GM12878 (cell line): ENCODE results near the gene NHSL2. TPM values are rescaled to one million over a fixed set of nuclear protein-coding genes. Genes with fewer than 3 reads are reported as not detected.

Source experiments
- ATAC-seq: fragments of 200-7000 bp; cut with Tn5 transposase; 3 replicates; pipeline ENCODE4 v1.9.1; 2020; ENCODE audit warnings: mild to moderate bottlenecking, moderate library complexity
- BruUV-seq: library from RNA; stranded (reverse); fragments of 400-500 nt; replicated peaks from 2 replicates; lab custom pipeline; 2021; lab: Mats Ljungman, UMichigan
- CTCF ChIA-PET: fragments of 300-600 bp; sonication (Branson Sonifier 250); formaldehyde crosslinking; extraction: SDS; loops from one replicate; lab custom pipeline; 2021; ENCODE audit warnings: inconsistent platforms; lab: Yijun Ruan, JAX
- POLR2A ChIA-PET: fragments of 350-600 bp; formaldehyde crosslinking; extraction: SDS; loops from one replicate; lab custom pipeline; 2021; ENCODE audit warnings: inconsistent platforms; lab: Charles Lee
- RAD21 ChIA-PET: fragments of 300-600 bp; sonication (Branson Sonifier 250); formaldehyde crosslinking; loops from one replicate; lab custom pipeline; 2023; ENCODE audit warnings: antibody characterized with exemption; ENCODE audit not compliant: unreplicated experiment; lab: Charles Lee
- SMC1A ChIA-PET: fragments of 300-600 bp; sonication (Branson Sonifier 250); formaldehyde crosslinking; loops from one replicate; lab custom pipeline; 2023; ENCODE audit not compliant: unreplicated experiment, uncharacterized antibody; lab: Charles Lee
- DNase-seq: peaks from one replicate; pipeline ENCODE4 v3.0.0-alpha.2; 2011; ENCODE audit warnings: low read depth, low spot score
- FAIRE-seq: peaks from 3 replicates; lab custom pipeline; 2011; peaks lifted over from hg19 to GRCh38; lab: Jason Lieb, UNC
- H2AFZ ChIP-seq: 2 replicates; pipeline ENCODE4 v1.6.0; 2011; ENCODE audit warnings: low read depth, low read length, control low read depth; ENCODE audit not compliant: control insufficient read depth
- H3K27ac ChIP-seq: 2 replicates; pipeline ENCODE4 v1.5.1; 2011; ENCODE audit warnings: control low read depth; ENCODE audit not compliant: control insufficient read depth, insufficient read depth
- H3K27me3 ChIP-seq, 2 experiments: replicated peaks in 1 of 2; 2 replicates each; pipeline versions ENCODE4 v1.6.0 to v1.6.1; 2011; ENCODE audit warnings: low read length in 1 of 2; ENCODE audit not compliant: control insufficient read depth in 2 of 2, insufficient read depth in 2 of 2
- H3K36me3 ChIP-seq, 2 experiments: 2 replicates each; pipeline ENCODE4 v1.5.1; 2011; ENCODE audit warnings: low read length in 1 of 2; ENCODE audit not compliant: control insufficient read depth in 2 of 2, insufficient read depth in 2 of 2
- H3K4me1 ChIP-seq: 2 replicates; pipeline ENCODE4 v1.6.1; 2011; ENCODE audit warnings: mild to moderate bottlenecking, low read length, moderate library complexity, mixed read lengths; ENCODE audit not compliant: control insufficient read depth, insufficient read depth
- H3K4me2 ChIP-seq: 2 replicates; pipeline ENCODE4 v1.6.0; 2011; ENCODE audit warnings: control low read depth; ENCODE audit not compliant: control insufficient read depth, insufficient read depth
- H3K4me3 ChIP-seq: fragments of 200-600 bp; sonication (generic); 2 replicates; pipeline ENCODE4 v1.5.1; 2016
- H3K79me2 ChIP-seq: 2 replicates; pipeline ENCODE4 v1.6.0; 2011; ENCODE audit warnings: low read length; ENCODE audit not compliant: control insufficient read depth, insufficient read depth
- H3K9ac ChIP-seq: 2 replicates; pipeline ENCODE4 v1.8.0; 2011; ENCODE audit warnings: low read length, control low read depth, mixed read lengths; ENCODE audit not compliant: control insufficient read depth, insufficient read depth
- H3K9me3 ChIP-seq: replicated peaks from 3 replicates; pipeline ENCODE4 v1.5.1; 2011; ENCODE audit warnings: mild to moderate bottlenecking, low read length; ENCODE audit not compliant: control insufficient read depth, insufficient read depth
- H4K20me1 ChIP-seq: 2 replicates; pipeline ENCODE4 v1.6.0; 2011; ENCODE audit not compliant: control insufficient read depth, insufficient read depth
- BHLHE40 ChIP-seq, 2 experiments: fragments of 450-650 bp in 1 of 2; IDR thresholded peaks; 2 replicates each; pipeline ENCODE4 v1.6.1; 2011 to 2017; ENCODE audit warnings: low read depth in 2 of 2, borderline replicate concordance in 1 of 2, improper control_type of control experiment in 1 of 2, low read length in 1 of 2, mild to moderate bottlenecking in 1 of 2
- BMI1 ChIP-seq: fragments of 450-650 bp; IDR thresholded peaks from 2 replicates; pipeline ENCODE4 v1.6.1; 2016; ENCODE audit warnings: mild to moderate bottlenecking, moderate library complexity, borderline replicate concordance
- BRCA1 ChIP-seq: IDR thresholded peaks from 2 replicates; pipeline ENCODE4 v1.6.1; 2011; ENCODE audit warnings: low read depth, low read length, improper control_type of control experiment
- E2F8 ChIP-seq: fragments of 450-650 bp; IDR thresholded peaks from 2 replicates; pipeline ENCODE4 v1.6.1; 2018; ENCODE audit warnings: mild to moderate bottlenecking, low read depth, moderate library complexity; ENCODE audit not compliant: partially characterized antibody
- EZH2 ChIP-seq: IDR thresholded peaks from 2 replicates; pipeline ENCODE4 v1.6.1; 2012; ENCODE audit warnings: low read depth, mild to moderate bottlenecking, control low read depth, inconsistent platforms, low read length, borderline replicate concordance; ENCODE audit not compliant: control insufficient read depth
- IRF4 ChIP-seq: IDR thresholded peaks from 2 replicates; pipeline ENCODE4 v1.6.1; 2011; ENCODE audit warnings: low read depth, low read length
- MYB ChIP-seq: fragments of 150-350 bp; IDR thresholded peaks from 2 replicates; pipeline ENCODE4 v1.6.1; 2014; ENCODE audit warnings: mild to moderate bottlenecking, low read depth, low read length, borderline replicate concordance
- NFIC ChIP-seq: IDR thresholded peaks from 2 replicates; pipeline ENCODE4 v1.6.1; 2012; ENCODE audit warnings: low read depth, mild to moderate bottlenecking, inconsistent platforms, low read length, moderate library complexity
- RAD51 ChIP-seq: fragments of 450-650 bp; IDR thresholded peaks from 2 replicates; pipeline ENCODE4 v1.6.1; 2016; ENCODE audit warnings: moderate library complexity, mild to moderate bottlenecking, inconsistent platforms
- RB1 ChIP-seq: fragments of 450-650 bp; formaldehyde crosslinking; IDR thresholded peaks from 2 replicates; pipeline ENCODE4 v1.6.1; 2017; ENCODE audit warnings: mild to moderate bottlenecking, borderline replicate concordance
- RELA ChIP-seq: fragments of 450-650 bp; IDR thresholded peaks from 2 replicates; pipeline ENCODE4 v1.8.0; 2014; ENCODE audit warnings: borderline replicate concordance; ENCODE audit not compliant: partially characterized antibody
- SMAD5 ChIP-seq: IDR thresholded peaks from 2 replicates; pipeline ENCODE4 v1.6.1; 2016; ENCODE audit warnings: antibody characterized with exemption, low read depth
- STAT3 ChIP-seq: IDR thresholded peaks from 2 replicates; pipeline ENCODE4 v1.6.1; 2011; ENCODE audit warnings: low read depth, low read length, improper control_type of control experiment
- SUPT20H ChIP-seq: IDR thresholded peaks from 2 replicates; pipeline ENCODE4 v1.6.1; 2011; ENCODE audit warnings: low read depth, mild to moderate bottlenecking, low read length, moderate library complexity, borderline replicate concordance; ENCODE audit not compliant: control insufficient read depth
- TAF1 ChIP-seq: IDR thresholded peaks from 2 replicates; pipeline ENCODE4 v1.6.1; 2011; ENCODE audit warnings: mild to moderate bottlenecking, low read depth, low read length, borderline replicate concordance
- TCF7 ChIP-seq: IDR thresholded peaks from 2 replicates; pipeline ENCODE4 v1.6.1; 2014; ENCODE audit warnings: antibody characterized with exemption, borderline replicate concordance
- YBX1 ChIP-seq: fragments of 450-650 bp; IDR thresholded peaks from 2 replicates; pipeline ENCODE4 v1.6.1; 2016; ENCODE audit warnings: antibody characterized with exemption
- ZNF274 ChIP-seq: IDR thresholded peaks from one replicate; pipeline ENCODE4 v1.8.0; 2011; ENCODE audit not compliant: insufficient read length, insufficient read depth
- ZNF592 ChIP-seq: fragments of 450-650 bp; IDR thresholded peaks from 2 replicates; pipeline ENCODE4 v1.6.1; 2017; ENCODE audit warnings: mild to moderate bottlenecking, moderate library complexity
- WGBS: methylation state at CpG from one replicate; pipeline ENCODE4 v1.1.6; 2016; ENCODE audit warnings: low lambda C conversion rate; ENCODE audit not compliant: insufficient replicate concordance, insufficient coverage; ENCODE audit errors: missing lambda C conversion rate; 5-methylcytosine and 5-hydroxymethylcytosine counted together
- in situ Hi-C: fragments of 300-500 bp; cut with MboI; formaldehyde crosslinking; loops from 9 replicates; pipeline ENCODE4 v1.14.3; 2018; ENCODE audit warnings: mixed read lengths
- intact Hi-C: fragments of 100-400 bp; cut with micrococcal nuclease; formaldehyde crosslinking; loops from one replicate; pipeline ENCODE4 v1.14.2; 2022; ENCODE audit not compliant: unreplicated experiment
- polyA plus RNA-seq, 11 experiments: library from polyadenylated mRNA; depleted of rRNA in 4 of 11; unstranded in 6 of 11; stranded (reverse) in 5 of 11; fragments of >200 nt; fragmentation: Nextera tagmentation in 4 of 11; fragmentation: Illumina TruSeq in 1 of 11; extraction: Ambion mirVana in 4 of 11; extraction: Trizol in 1 of 11; gene quantifications; 1 replicate in 1 of 11; 2 replicates in 10 of 11; pipeline versions ENCODE4 v1.2.1 to v1.2.3, GENCODE V29; 2011 to 2016; ENCODE audit warnings: inconsistent platforms in 2 of 11, missing spikeins in 2 of 11, low read depth in 1 of 11
- total RNA-seq, 4 experiments: library from RNA; depleted of rRNA in 3 of 4; stranded (reverse); fragments of >200 nt in 3 of 4; fragmentation: Illumina TruSeq in 1 of 4; extraction: Trizol in 1 of 4; gene quantifications; 2 replicates each; pipeline versions ENCODE4 v1.2.1 to v1.2.3, GENCODE V29; 2013 to 2021

The NHSL2 gene
- total and polyA plus RNA-seq, 10 of the 15 experiments (the other 5 are each of a cell fraction or from before 2014, with no cell fraction given), result 0.05 to 0.53 (median 0.07) TPM; not detected in 2

- TF ChIP-seq MYB (no peak), E2F8 (no peak), EZH2 (no peak), SUPT20H (no peak), BRCA1 (no peak), BMI1 (no peak), ZNF274 (no peak), YBX1 (no peak), TCF7 (no peak), SMAD5 (no peak)
Measured at GRCh38 chrX:71935476-71935875, 24.8 kb downstream of the NHSL2 start (continued).

GRCh38 chrX:71936632-71937031, 26.0 kb downstream of the NHSL2 start:
- Histone ChIP-seq H4K20me1 (no peaks in the 10 kb centered on the region), H3K4me3 (no peak overlapping the region), H3K36me3 (no peaks in the 10 kb centered on the region), H2AFZ (no peak overlapping the region), H3K79me2 (no peaks in the 10 kb centered on the region), H3K9me3 (no peaks in the 10 kb centered on the region), H3K9ac (no peak overlapping the region), H3K27me3 (no peaks in the 10 kb centered on the region; a peak in 1 of 4 replicates), H3K4me1 (no peaks in the 10 kb centered on the region), H3K27ac (no peak overlapping the region), H3K4me2 (no peak overlapping the region)
- intact Hi-C loops (no loop called here), in situ Hi-C loops (no loop called here)
- ATAC-seq (no peak), FAIRE-seq (no peak), DNase-seq (no peak)
- RAD21 ChIA-PET, result no interaction called here
- 8% methylated on average over 1 of the region's 1 CpG for WGBS
- no TSS peak for BruUV-seq
- POLR2A ChIA-PET, result interaction anchor here (0.6 kb wide), 1 partner anchor 589 kb away, joined by 3 read pairs; no protein-coding TSS in a partner anchor
- CTCF ChIA-PET, result no interaction called here
- SMC1A ChIA-PET, result no interaction called here
- TF ChIP-seq NFIC (no peak), TAF1 (no peak), BRCA1 (no peak), IRF4 (no peak), STAT3 (no peak), RELA (no peak), BHLHE40 (IDR thresholded peaks at IDR 0.05; ENCODE audit: borderline replicate concordance in 1 of 2, low read depth in 2 of 2, low read length in 1 of 2) (no peak), ZNF592 (no peak), RAD51 (no peak), RB1 (no peak)
